AML-193 (cell line): ENCODE data around the gene VTI1A.
"Not testable (repeated sequence)": the region's sequence is repeated elsewhere in the genome, so short reads cannot be mapped to it uniquely, and the experiment has no call there.

Experiments
- DNase-seq, 2 experiments: peaks; one replicate each; lab custom pipeline; 2025; lab: John Stamatoyannopoulos, UW

Gene VTI1A

DNA sequence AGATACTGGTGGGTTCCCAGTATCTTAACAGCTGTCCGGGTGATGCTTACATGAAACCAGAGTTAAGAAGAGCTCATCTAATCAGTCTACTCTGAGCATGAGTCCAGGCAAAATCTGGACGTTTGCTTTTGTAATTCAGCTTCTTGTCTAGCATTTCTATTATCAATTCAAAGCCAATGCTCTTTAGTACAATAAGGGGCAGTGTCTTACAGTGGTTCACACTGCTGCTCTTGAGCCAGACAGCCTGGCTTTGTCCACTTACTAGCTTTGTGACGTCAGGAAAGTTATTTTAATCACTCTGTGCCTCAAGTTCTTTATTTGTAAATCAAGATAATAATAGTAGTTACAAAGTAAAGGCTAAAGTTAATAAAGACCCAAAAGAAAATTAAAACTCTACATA lies 275.7 kb downstream of the VTI1A start:
- DNase-seq = no peak

DNA sequence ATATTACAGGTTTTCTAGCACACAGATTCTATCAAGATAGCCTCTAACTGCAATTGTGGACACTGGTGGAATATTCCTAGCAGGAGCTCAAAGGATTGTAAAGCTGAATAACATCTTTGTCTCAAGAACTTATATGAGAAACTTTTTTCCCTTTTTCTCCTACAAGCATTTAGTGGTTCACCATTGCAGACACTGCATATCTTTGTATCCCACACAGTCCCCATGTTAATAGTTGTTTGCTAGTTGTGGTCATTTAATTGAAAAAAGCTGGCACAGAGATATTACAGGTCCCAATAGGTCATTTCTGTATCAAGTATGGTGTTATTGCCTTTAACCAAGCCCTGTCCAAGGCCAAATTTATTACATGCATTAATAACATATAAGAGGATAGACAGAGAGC lies 276.9 kb downstream of the VTI1A start:
- no peak for DNase-seq

DNA sequence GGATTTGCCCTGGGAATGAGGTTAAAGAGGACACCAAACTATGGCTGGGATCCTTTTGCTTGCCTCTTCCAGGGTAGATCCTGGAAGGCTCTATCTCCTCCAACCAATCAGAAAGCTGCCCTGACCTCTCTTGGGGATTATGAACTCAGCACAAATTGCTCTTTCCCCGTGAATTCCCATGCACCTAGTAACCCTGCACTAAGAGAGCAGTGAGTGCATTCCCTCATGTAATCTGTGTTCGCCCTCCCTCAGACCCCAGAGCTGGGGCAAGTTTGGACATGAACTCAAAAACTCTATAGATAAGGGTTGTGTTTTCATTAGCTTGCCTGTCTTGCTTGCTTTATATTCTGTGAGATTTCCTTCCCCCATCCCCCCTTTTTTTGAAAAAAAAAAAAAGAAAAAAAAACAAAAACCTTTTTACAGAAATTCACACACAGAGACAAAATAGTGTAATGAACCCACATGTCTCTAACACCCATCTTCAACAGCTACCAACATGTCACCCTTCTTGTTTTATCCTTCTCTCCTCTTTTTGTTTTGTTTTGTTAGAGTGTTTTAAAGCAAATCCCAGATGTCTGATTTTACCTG lies 277.5 kb downstream of the VTI1A start:
- no peak for DNase-seq

DNA sequence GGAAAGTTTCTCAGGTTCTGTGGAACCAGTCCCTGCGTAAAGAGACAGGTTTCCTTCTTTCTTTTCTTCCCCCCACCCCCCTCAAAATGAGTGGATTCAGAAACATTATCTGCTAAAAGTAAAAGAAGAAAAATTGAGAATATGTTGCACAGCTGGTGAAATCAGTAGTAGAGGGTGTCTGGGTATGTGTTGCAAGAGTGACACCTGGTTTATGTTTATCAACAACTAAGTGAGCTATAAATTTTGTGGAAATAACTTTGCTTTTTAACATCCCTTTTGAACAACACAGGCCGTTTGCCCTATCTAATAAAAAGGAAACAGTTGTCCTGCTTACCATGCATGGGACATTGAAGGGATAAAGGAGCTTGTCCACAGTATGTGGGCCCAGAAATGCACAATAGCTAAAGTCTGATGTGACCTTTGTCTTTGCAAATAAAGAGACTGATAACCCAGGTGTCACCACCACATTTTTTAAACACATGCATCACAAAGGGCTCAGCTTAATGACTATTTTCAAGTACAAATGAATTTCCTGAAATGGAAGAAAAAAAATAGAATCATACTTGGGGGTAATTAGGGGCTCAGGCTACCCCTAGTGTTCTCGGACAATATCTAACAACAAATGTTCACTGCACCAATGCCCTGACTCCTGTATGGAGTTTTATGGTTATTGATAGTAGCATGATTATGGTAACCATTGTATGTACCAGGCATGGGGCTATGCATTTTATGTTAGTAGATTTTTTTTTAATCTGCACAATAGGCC lies 281.3 kb downstream of the VTI1A start:
- no peak for DNase-seq

DNA sequence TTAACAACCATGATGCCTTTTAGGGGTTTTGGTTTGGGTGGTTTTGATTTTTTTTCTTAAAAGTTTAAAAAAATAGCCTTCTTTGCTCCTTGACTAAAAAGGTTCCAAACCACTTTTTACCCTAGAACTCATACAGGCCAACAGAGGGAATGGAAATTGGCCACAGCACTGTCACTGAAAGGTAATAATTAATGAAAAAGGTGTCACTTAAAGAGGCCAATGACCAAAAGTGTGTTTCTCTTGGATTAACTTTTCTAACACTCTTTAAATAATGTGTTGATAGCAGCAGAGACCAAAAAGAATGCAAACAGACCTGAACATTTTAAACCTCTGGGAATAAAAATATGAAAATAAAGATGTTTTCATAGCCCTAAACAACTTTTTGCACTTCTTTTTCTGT lies 282.0 kb downstream of the VTI1A start:
- DNase-seq = no peak

DNA sequence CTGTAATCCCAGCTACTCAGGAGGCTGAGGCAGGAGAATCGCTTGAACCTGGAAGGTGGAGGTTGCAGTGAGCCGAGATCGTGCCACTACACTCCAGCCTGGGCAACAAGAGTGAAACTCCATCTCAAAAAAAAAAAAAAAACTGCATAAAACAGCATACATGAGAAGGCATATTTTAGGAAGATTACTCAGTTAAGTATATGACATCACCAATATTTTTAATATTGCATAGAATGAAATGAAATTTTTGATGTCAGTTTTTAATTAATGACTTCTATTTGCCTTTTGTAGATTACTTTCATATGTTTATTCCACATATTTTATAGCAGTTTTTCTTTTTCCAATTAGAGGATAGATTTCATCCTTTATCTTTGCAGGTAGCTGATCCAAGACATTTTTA lies 284.4 kb downstream of the VTI1A start:
- not testable (repeated sequence) for DNase-seq

DNA sequence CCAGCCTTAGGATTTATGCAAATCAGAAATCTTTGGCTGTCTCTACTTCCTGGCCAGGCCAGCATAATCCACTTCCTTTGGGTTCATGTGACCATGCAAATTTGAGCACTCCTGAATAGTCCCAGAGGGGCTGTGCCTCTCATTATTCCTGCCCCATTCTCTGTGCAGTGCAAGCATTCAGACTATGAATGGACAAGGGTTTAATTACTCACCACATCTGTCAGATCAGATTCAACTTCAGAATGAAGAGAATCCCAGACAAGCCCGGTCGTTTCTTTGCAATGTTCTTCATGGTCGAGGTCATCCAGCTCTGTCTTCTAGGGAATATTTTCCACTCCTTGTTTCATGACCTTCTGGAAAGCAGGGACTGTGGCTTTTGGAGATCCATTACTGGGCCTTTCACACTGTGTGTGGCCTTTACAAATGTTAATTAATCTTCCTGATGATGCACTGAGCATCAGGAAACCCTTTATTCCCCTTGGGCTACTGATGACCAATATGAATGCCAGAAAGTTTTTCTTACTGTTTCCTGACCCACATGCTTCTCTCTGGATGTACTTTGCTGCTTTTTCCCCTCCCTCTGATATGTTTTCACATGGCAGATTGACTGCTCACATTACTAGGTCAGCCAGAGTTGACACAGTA lies 285.4 kb downstream of the VTI1A start:
- DNase-seq = no peak

DNA sequence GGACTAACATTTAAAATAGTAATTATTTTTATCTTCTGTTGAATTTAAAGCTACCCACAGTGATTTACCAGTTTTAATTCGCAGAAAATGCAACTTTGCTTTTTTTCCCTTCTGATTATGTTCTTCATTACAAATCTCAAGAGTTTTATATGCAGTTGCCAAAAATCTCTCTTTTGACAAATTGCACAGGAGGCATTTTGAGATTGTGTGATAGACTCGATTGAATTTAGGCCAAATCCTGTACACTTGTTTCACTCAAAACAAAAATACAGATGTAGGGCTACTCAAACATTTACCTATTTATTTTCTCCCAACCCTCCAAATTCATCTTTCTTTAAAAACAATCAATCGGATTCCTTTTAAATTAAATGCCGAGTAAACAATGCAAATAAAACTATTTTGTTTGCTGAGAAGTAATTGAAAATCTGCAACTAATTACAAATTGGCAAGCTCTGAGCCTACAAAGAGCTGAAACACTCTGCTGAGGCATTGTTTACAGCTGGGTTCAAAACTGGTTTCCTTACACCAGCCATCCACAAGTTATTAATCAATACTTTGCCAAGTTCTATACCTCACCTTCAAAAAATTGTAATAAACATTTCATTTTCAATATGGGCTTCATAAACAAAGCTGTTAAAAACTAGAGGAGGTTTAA lies 288.2 kb downstream of the VTI1A start:
- DNase-seq = no peak

DNA sequence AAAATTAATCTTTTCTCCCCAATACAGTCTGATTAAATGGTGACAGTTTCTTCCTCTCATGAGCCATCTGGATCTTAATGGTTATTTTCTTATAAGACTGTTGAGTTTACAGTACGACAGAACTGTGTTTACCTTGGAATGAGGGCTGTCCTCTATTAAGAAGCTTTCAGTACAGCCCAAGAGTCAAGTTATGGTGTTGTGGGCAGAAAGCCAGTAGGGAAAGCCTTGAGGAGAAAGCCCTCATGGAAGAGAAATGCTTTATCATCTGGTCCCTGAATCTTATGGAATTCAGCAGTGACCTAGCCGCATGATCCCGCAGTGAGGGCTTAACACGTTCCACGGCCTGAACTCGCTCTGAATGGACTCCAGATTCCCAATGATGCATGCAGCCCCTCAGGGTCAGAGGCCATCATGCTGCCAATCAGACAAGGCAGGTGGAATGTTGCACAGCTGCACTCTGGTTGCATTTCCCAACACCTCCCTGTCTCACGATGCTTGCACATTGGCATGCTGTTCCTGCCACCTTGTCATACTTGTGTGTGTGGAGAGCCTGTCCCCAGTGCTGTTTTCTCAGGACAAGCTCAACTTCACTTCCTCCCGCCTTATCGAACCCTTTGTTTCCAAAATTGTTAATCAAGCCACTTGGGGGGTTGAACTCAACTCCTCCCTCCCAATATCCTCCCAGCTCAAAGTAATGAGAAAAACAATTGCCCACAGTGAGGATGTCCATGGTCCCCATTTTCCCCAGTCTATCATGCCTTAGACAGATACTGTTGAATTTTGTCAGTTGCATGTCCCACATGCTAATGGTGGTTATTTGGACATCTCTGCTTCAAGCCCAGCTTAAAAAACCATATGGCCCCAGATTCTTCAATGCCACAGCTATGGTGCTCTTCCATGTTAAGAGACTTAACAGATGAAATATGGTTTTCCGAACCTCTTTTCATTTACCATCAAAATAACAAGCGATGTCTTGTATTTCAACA lies 291.9 kb downstream of the VTI1A start:
- DNase-seq = no peak

DNA sequence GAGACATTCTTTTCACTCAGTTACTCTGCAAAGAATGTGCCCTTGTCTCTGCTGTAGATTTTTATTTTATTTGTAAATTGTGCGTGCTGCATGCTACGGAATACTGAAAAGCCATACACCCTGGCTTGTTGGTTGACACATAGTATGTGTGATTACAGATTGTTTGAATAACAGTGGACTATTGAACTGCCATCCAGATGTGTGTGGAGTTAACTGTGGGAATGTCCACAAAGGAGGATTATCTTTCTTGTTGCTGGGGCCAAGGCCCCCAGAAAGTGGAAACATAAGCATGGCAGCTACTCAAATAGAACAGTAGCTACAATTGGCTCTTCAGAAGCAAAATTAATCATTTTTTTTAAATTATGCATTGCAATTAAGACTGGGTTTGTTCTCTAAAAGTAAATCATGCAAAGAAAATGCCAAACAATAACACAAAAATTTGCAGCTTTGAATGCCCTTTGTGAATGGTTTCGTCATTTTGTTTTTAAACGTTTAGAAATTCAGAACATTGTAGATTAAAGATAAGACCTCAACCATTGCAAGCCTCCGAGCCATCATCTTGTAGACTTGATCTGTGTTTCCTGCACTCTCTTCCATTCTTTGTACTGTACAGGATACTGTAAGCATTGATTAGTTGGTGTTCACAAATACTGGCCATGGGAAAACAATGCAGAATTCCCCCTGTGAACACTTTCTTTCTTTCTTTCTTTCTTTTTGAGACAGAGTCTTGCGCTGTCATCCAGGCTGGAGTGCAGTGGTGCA lies 292.8 kb downstream of the VTI1A start:
- no peak for DNase-seq

DNA sequence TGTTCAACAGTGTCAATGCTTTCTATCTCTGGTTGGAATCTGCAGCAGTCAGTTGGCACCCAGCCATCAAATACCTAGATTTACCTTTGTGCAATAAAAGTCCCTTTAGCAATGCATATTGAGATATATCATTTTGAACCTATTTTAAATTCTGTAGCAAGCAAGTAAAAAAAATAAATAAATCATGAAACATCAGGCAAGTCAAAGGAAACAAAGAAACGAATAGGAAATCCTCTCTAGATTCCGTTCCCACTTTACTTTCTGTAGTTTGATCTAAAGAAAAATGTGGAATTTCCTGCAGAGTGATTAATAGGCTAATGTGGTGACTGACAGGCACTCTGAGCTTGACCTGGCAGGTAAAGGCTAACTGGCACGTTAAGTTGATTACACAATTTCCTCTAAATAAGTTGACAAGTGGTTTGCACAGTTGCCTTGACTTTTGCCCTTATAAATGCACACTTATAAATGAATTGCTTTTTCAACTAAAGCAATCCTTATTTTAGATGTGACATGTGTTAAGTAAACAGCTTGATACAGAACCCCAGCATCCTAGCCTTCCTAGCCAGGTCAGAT lies 294.9 kb downstream of the VTI1A start:
- DNase-seq = no peak

DNA sequence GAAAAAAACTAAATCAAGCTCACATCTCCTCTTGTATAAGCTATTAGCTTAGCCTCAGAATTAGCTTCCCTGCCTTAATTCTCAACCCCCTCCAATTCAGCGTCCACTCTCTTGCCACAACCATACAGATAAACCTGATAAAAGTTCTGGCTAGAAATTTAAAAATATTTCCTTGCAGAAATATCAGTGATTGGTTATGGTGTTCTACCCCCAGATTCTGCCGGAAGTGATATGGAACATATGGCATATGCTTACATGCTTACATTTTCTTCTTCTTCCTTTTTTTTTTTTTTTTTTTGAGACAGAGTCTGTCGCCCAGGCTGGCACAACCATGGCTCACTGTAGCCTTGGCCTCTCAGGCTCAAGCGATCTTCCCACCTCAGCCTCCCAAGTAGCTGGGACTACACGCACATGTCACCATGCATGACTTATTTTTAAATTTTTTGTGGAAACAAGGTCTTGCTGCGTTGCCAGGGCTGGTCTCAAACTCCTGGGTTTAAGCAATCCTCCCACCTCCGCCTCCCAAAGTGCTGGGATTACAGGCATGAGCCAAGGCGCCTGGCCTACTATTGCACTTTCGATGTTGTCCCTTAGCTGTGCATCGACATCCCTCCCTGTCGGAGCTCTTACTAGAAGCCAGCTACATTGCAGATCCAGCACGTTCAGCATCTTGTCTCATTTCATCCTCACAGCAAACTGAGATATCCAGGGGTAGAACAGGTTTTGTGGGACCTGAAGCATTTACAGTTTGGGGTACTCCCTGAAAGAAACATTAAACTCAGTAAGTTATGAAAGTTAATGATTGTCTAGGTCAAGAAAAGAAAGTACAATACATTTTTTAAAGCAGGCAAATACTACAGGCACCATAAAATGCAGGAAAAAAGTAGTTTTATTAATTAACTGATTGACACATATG lies 297.4 kb downstream of the VTI1A start:
- no peak for DNase-seq

DNA sequence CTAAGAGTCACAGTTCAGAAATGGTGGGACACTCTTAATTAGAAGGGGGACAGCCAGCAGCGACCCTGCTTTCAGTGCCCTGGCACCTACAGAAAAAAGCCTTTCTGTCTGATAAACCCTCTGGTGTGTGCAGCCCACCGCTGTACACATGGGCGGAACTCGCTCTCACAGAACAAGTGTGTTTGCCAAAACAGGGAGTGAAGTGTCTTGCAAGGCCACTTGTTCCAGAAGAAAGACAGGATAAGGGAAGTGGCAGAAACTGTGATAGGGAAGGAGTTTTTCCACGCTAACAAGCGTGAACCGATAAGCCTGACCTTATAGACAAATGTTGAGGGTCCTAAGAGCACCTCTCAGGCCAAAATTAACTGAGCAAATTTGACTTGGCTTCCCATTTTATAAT lies 299.3 kb downstream of the VTI1A start:
- no peak for DNase-seq

DNA sequence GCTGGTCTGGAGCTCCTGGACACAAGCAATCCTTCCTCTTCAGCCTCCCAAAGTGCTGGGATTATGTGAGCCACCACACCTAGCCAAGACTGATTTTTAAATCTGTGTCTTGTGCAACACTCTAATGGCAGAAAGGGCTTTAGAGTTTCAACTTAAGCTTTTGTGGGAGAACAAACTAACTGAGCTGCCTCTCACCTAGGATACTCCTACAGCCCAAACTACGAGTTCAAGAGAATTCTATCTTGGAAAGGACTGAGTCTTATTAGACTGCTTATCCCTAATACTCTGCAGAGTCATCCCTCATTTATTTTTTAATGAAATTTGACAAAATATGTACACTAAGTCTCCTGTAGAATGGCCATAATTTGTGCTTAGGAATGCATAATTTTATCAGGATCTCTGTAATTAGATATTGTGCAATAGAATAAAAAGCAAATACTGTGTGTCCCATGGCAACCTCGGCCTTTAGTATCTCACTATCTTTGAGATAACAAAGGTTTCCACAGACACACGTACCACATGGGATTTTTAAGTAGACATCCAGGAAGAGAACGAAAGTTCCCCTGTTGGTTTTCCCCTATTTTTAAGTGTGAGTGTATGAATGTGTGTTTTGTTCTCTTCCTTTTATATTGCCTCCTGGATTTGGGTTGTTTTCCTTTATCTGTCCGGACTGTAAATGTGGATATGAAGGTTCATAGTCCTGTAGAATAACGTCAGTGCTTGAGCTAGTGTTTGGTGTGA lies 303.6 kb downstream of the VTI1A start:
- no peak for DNase-seq

DNA sequence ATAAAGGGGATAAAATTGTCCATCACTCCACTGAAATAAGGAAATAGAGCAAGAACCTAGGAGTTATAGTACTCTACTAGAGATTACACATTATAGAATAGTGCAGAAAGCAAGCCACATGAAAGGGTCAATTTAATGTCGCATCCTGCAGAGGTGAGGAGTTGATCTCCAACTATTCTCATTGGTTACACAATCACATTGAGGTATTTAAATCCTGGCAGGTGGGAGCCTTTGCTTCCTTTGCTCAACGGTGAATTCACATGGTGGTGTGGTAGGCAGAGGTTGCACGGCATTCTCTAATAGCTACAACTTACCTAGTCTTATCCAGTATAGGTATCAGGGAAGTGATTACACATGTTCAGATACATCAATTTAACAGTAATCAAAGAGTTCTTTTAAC lies 304.6 kb downstream of the VTI1A start:
- DNase-seq = no peak

DNA sequence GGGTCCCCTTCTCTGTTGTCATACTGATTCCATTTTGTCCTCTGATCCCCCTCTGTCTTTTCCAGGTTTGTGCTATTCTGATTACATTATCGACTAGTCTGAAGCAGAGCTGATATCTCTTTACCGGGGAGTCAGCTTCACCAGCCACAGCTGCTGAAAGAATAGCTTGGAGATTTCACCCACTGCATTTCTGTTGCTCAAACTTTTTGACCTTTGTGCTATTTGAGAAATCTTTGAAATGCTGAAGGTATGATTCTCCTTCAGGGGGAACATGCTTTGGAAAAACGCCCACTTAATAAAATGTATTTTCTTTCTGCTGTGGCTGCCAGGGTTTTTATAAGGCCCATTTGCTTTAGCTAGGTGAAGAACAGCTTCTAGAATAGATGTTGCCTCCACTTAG lies 305.3 kb downstream of the VTI1A start:
- no peak for DNase-seq

DNA sequence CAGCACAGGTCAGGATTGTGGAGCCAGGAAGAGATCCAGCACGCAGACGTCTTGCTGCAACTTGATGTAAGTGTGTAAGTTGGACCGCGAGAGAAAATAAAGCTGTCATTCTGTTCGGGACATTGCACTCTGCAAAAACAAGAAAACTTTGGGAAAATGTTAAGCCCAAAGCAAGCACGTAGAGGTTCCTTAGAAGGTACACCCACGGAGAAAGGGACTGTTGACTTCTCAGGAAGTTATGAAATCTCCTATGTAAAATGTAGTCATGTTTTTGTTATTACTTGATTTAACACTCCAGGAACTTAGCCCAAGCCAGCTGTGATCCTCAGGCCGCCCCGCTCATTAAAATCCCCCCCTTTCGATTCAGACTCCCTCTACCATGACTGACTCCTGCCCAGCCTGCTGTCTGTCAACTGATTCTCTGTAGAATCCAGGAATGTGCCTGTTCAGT lies 307.0 kb downstream of the VTI1A start:
- peak; percentile 27 to 41 for DNase-seq

DNA sequence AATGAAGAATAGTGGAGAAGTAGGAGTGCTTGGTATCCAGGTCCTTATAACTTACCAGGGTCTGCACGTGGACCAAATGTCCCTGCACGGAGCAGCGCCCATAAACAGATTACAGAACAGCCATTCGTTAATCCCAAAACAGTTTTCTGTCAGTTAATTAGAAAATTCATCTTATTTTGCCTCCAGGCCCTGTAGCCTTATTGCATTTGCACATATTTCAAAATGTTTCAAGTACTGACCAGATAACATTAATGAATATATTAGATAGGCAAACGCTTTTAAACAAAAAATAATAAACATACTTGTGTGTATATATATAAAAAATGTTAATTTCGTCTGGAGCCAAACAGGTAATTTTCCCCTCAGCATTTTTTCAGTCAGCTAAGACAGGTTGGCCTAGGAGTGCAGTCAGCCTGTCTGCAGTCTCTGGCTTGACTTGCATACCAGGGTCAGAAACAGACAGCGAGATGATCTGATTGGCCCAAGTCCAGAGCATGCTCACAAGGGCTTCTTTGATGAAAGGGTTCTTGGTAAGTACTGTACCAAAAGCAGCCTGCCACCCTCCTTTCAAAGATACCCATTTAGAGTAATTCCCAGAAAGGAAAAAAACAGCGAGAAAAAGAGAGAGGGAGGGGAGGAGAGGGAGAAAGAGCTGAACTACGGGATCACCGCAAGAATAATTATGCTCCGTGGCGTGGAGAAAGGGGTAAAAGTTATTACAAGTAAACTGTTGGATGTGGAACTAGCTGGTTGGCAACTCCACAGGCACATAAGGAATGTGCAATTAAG lies 308.6 kb downstream of the VTI1A start:
- no peak for DNase-seq
